Measurements from ENCODE around the gene UNC13D. TPM values are rescaled to one million over a fixed set of nuclear protein-coding genes. Genes with fewer than 3 reads are reported as not detected.
A peak's percentile ranks its signal among the peaks of the same experiment; 100 is the strongest.

Gene UNC13D
- total and polyA plus RNA-seq, 7 donors: 4.3 to 61.9 (median 10.2) TPM

- 81 to 93% methylated on average over 7 of the region's 7 CpGs for WGBS, 2 donors
- no peaks in the 10 kb centered on the region for H3K9me3 ChIP-seq
- H3K4me3 ChIP-seq: no peak overlapping the region
- intact Hi-C loops (cut with DNase I): loop anchor here (5.0 to 10.0 kb wide), 2 partner anchors 67 to 255 kb away; no protein-coding TSS in a partner anchor
- H3K4me1 ChIP-seq: peaks cover 0 to 24% (median 18%) of the 10 kb centered on the region in 4 donors
- TF ChIP-seq POLR2AphosphoS5 (IDR thresholded peaks at IDR 0.05) (no peak), EP300 (IDR thresholded peaks at IDR 0.05) (no peak), POLR2A (IDR thresholded peaks at IDR 0.05) (no peak)
- TF ChIP-seq, protein P1, sequence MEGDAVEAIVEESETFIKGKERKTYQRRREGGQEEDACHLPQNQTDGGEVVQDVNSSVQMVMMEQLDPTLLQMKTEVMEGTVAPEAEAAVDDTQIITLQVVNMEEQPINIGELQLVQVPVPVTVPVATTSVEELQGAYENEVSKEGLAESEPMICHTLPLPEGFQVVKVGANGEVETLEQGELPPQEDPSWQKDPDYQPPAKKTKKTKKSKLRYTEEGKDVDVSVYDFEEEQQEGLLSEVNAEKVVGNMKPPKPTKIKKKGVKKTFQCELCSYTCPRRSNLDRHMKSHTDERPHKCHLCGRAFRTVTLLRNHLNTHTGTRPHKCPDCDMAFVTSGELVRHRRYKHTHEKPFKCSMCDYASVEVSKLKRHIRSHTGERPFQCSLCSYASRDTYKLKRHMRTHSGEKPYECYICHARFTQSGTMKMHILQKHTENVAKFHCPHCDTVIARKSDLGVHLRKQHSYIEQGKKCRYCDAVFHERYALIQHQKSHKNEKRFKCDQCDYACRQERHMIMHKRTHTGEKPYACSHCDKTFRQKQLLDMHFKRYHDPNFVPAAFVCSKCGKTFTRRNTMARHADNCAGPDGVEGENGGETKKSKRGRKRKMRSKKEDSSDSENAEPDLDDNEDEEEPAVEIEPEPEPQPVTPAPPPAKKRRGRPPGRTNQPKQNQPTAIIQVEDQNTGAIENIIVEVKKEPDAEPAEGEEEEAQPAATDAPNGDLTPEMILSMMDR (IDR thresholded peaks at IDR 0.05): no peak
- H3K36me3 ChIP-seq: peaks cover 0 to 33% (median 0%) of the 10 kb centered on the region in 4 donors
- DNase-seq: no peak
- no peaks in the 10 kb centered on the region for H3K27me3 ChIP-seq
- no peak overlapping the region for H3K27ac ChIP-seq
These were observed 14.5 kb downstream of the UNC13D start for GRCh38 chr17:75829747-75830146.

- peak overlapping the region in 3 of 4 donors; percentile 85 to 86 (median 85) for H3K27ac ChIP-seq
- no peaks in the 10 kb centered on the region for H3K9me3 ChIP-seq
- peaks cover 0 to 24% (median 18%) of the 10 kb centered on the region in 4 donors for H3K4me1 ChIP-seq
- WGBS, 2 donors: 93% methylated on average over 19 of the region's 19 CpGs
- H3K4me3 ChIP-seq: no peak overlapping the region
- no peak for TF ChIP-seq EP300 (IDR thresholded peaks at IDR 0.05)
- no peak for TF ChIP-seq POLR2A (IDR thresholded peaks at IDR 0.05)
- no peak for TF ChIP-seq POLR2AphosphoS5 (IDR thresholded peaks at IDR 0.05)
- TF ChIP-seq, protein P1 (IDR thresholded peaks at IDR 0.05): no peak
- intact Hi-C loops (cut with DNase I): loop anchor here (5.0 to 10.0 kb wide), 2 partner anchors 66 to 256 kb away; no protein-coding TSS in a partner anchor
- no peaks in the 10 kb centered on the region for H3K27me3 ChIP-seq
- H3K36me3 ChIP-seq: peaks cover 1 to 36% (median 5%) of the 10 kb centered on the region in 4 donors
- no peak for DNase-seq
These were observed 15.5 kb downstream of the UNC13D start for GRCh38 chr17:75828741-75829140.

GRCh38 chr17:75828076-75828400, 16.2 kb downstream of the UNC13D start:
- no peaks in the 10 kb centered on the region for H3K27me3 ChIP-seq
- TF ChIP-seq POLR2AphosphoS5 (IDR thresholded peaks at IDR 0.05) (no peak), EP300 (IDR thresholded peaks at IDR 0.05) (no peak), POLR2A (IDR thresholded peaks at IDR 0.05) (no peak)
- TF ChIP-seq, protein P1 (IDR thresholded peaks at IDR 0.05): no peak
- H3K4me1 ChIP-seq: peaks cover 0 to 24% (median 17%) of the 10 kb centered on the region in 4 donors
- no peaks in the 10 kb centered on the region for H3K9me3 ChIP-seq
- H3K27ac ChIP-seq: peak overlapping the region; percentile 72 to 86 (median 85)
- H3K4me3 ChIP-seq: peak overlapping the region; percentile 22 to 49 (median 43)
- intact Hi-C loops (cut with DNase I): loop anchor here (5.0 to 10.0 kb wide), 2 partner anchors 66 to 257 kb away; no protein-coding TSS in a partner anchor
- no peak for DNase-seq
- peaks cover 8 to 41% (median 12%) of the 10 kb centered on the region in 4 donors for H3K36me3 ChIP-seq
- WGBS, 2 donors: 61 to 68% methylated on average over 11 of the region's 11 CpGs

GRCh38 chr17:75827308-75828075, 16.7 kb downstream of the UNC13D start:
- TF ChIP-seq EP300 (IDR thresholded peaks at IDR 0.05) (no peak), POLR2AphosphoS5 (IDR thresholded peaks at IDR 0.05) (peak in 3 of 4 donors; percentile 41 to 47 (median 45))
- TF ChIP-seq, protein P1 (IDR thresholded peaks at IDR 0.05): peak; percentile 69 to 82 (median 78)
- peak overlapping the region; percentile 72 to 86 (median 85) for H3K27ac ChIP-seq
- peak; percentile 91 for DNase-seq
- H3K4me1 ChIP-seq: peaks cover 0 to 23% (median 17%) of the 10 kb centered on the region in 4 donors
- 23 to 36% methylated on average over 21 of the region's 21 CpGs for WGBS, 2 donors
- H3K4me3 ChIP-seq: peak overlapping the region; percentile 22 to 49 (median 43)
- intact Hi-C loops (cut with DNase I): loop anchor here (1.0 to 10.0 kb wide), 3 partner anchors 42 to 257 kb away; no protein-coding TSS in a partner anchor
- H3K27me3 ChIP-seq: no peaks in the 10 kb centered on the region
- H3K36me3 ChIP-seq: peaks cover 10 to 47% (median 13%) of the 10 kb centered on the region in 4 donors
- H3K9me3 ChIP-seq: no peaks in the 10 kb centered on the region

Data from sigmoid colon (tissue), 7 donors.